ENCODE measurements around the gene RPS6KA4. TPM values are rescaled to one million over a fixed set of nuclear protein-coding genes. Genes with fewer than 3 reads are reported as not detected.

The RPS6KA4 gene
- polyA plus RNA-seq, 1 donor from 2014 or later: 24.6 TPM

GRCh38 chr11:64382047-64382446 is 23.1 kb downstream of the RPS6KA4 start:
- Histone ChIP-seq H3K36me3 (ENCODE audit: insufficient read depth, low read length) (no peaks in the 10 kb centered on the region), H3K9me3 (ENCODE audit: low read length) (no peaks in the 10 kb centered on the region), H3K9ac (ENCODE audit: low read length) (no peak overlapping the region), H3K27me3 (ENCODE audit: insufficient read depth, low read depth, low read length) (no peaks in the 10 kb centered on the region), H3F3A (ENCODE audit: insufficient read depth, low read length, poor library complexity, severe bottlenecking) (no peaks in the 10 kb centered on the region), H3K4me3 (ENCODE audit: low read length) (no peak overlapping the region), H3K27ac (ENCODE audit: low read length) (no peak overlapping the region), H3K79me2 (replicated peaks; ENCODE audit: insufficient read depth, low read length) (no peaks in the 10 kb centered on the region), H4K20me1 (ENCODE audit: insufficient read depth) (no peaks in the 10 kb centered on the region), H2AFZ (ENCODE audit: low read depth, low read length) (no peak overlapping the region), H3K4me2 (ENCODE audit: low read length) (no peak overlapping the region), H3K9me2 (ENCODE audit: insufficient read depth, low read length) (no peaks in the 10 kb centered on the region)
- TF ChIP-seq REST (IDR thresholded peaks at IDR 0.05; ENCODE audit: borderline replicate concordance): no peak

- H3K4me3 ChIP-seq (ENCODE audit: low read length): no peak overlapping the region
- H3K9ac ChIP-seq (ENCODE audit: low read length): no peak overlapping the region
- TF ChIP-seq CTCF (IDR thresholded peaks at IDR 0.05; ENCODE audit: poor library complexity, severe bottlenecking): no peak
- TF ChIP-seq EZH2 (IDR thresholded peaks at IDR 0.05; ENCODE audit: borderline replicate concordance, insufficient read depth, low read length, poor library complexity, severe bottlenecking): no peak
- no peak for TF ChIP-seq REST (IDR thresholded peaks at IDR 0.05; ENCODE audit: borderline replicate concordance)
- TF ChIP-seq SMC3 (conservative IDR thresholded peaks at IDR 0.05; ENCODE audit: poor library complexity): no peak
- H3K9me3 ChIP-seq (ENCODE audit: low read length): no peaks in the 10 kb centered on the region
- H3K4me2 ChIP-seq (ENCODE audit: low read length): no peak overlapping the region
- H4K20me1 ChIP-seq (ENCODE audit: insufficient read depth): no peaks in the 10 kb centered on the region
- H2AFZ ChIP-seq (ENCODE audit: low read depth, low read length): no peak overlapping the region
- H3K79me2 ChIP-seq (replicated peaks; ENCODE audit: insufficient read depth, low read length): no peaks in the 10 kb centered on the region
- no peaks in the 10 kb centered on the region for H3K9me2 ChIP-seq (ENCODE audit: insufficient read depth, low read length)
- no peaks in the 10 kb centered on the region for H3K36me3 ChIP-seq (ENCODE audit: insufficient read depth, low read length)
- H3K27me3 ChIP-seq (ENCODE audit: insufficient read depth, low read depth, low read length): no peaks in the 10 kb centered on the region
- H3K27ac ChIP-seq (ENCODE audit: low read length): no peak overlapping the region
- no peaks in the 10 kb centered on the region for H3F3A ChIP-seq (ENCODE audit: insufficient read depth, low read length, poor library complexity, severe bottlenecking)
Observed at GRCh38 chr11:64382586-64382985, 23.6 kb downstream of the RPS6KA4 start.
